Gastrocnemius medialis (tissue), 4 donors: ENCODE data around the gene GNAS-AS1. TPM values are rescaled to one million over a fixed set of nuclear protein-coding genes. Genes with fewer than 3 reads are reported as not detected.

Experiments
- ATAC-seq, 2 donors: fragments of 150-250 bp; one replicate each; pipeline ENCODE4 v1.9.1; 2016
- DNase-seq, 2 donors: peaks; one replicate each; pipeline ENCODE4 v3.0.0-alpha.2; 2019
- H3K27ac ChIP-seq, 4 donors: fragments of 200-600 bp; sonication (generic); 1 replicate in 1 of 4; 2 replicates in 3 of 4; pipeline ENCODE4 v1.5.1; 2016 to 2018; ENCODE audit warnings: mild to moderate bottlenecking in 2 of 4, moderate library complexity in 1 of 4
- H3K27me3 ChIP-seq, 3 donors: fragments of 200-600 bp; sonication (generic) in 2 of 3; 1 replicate in 1 of 3; 2 replicates in 2 of 3; pipeline versions ENCODE4 v1.5.1 to v1.6.0; 2016 to 2019; ENCODE audit warnings: mild to moderate bottlenecking in 1 of 3, moderate library complexity in 1 of 3
- H3K36me3 ChIP-seq, 2 donors: fragments of 200-600 bp; sonication (generic) in 1 of 2; one replicate each; pipeline ENCODE4 v1.5.1; 2017 to 2018
- H3K4me1 ChIP-seq, 2 donors: fragments of 200-600 bp; sonication (generic) in 1 of 2; one replicate each; pipeline ENCODE4 v1.5.1; 2016 to 2017; ENCODE audit warnings: mild to moderate bottlenecking in 2 of 2
- H3K4me3 ChIP-seq, 4 donors: fragments of 200-600 bp; sonication (generic) in 3 of 4; 1 replicate in 1 of 4; 2 replicates in 3 of 4; pipeline ENCODE4 v1.5.1; 2016 to 2019; ENCODE audit warnings: mild to moderate bottlenecking in 2 of 4
- H3K9me3 ChIP-seq, 3 donors: fragments of 200-600 bp; sonication (generic) in 2 of 3; 1 replicate in 1 of 3; 2 replicates in 2 of 3; pipeline ENCODE4 v1.5.1; 2016 to 2019
- CTCF ChIP-seq, 5 experiments: fragments of 450-650 bp in 3 of 5; fragments of 200-600 bp in 2 of 5; sonication (generic) in 2 of 5; IDR thresholded peaks in 4 of 5; conservative IDR thresholded peaks in 1 of 5; 1 replicate in 4 of 5; 2 replicates in 1 of 5; pipeline ENCODE4 v1.5.1; 2016 to 2019; ENCODE audit warnings: antibody characterized with exemption in 5 of 5, mild to moderate bottlenecking in 3 of 5, moderate library complexity in 3 of 5
- POLR2A ChIP-seq, 2 donors: fragments of 450-650 bp; IDR thresholded peaks; one replicate each; pipeline ENCODE4 v1.6.1; 2017; ENCODE audit warnings: antibody characterized with exemption in 2 of 2, mild to moderate bottlenecking in 2 of 2, moderate library complexity in 2 of 2
- in situ Hi-C, 4 donors: fragments of 200-750 bp; cut with MboI; loops; one replicate each; pipeline versions ENCODE4 v1.15.0 to v1.8.0; 2017; ENCODE audit warnings: low sequenced_read_pairs in 4 of 4
- intact Hi-C: fragments of 100-400 bp; cut with DNase I; formaldehyde crosslinking; loops from one replicate; pipeline ENCODE4 v1.15.1; 2023; ENCODE audit warnings: low total_unique reads
- total RNA-seq, 4 donors: library from RNA; depleted of rRNA; stranded (reverse); fragments of >200 nt; gene quantifications; one replicate each; pipeline versions ENCODE4 v1.1.0 to v1.2.3, GENCODE V29; 2016

The GNAS-AS1 gene
- total RNA-seq, 4 donors from 2014 or later, result not detected

GRCh38 chr20:58897488-58897887, 46.8 kb upstream of the GNAS-AS1 start:
- no peaks in the 10 kb centered on the region for H3K9me3 ChIP-seq
- peak overlapping the region; percentile 45 to 100 (median 100) for H3K27ac ChIP-seq
- intact Hi-C loops, result loop anchor here (10.0 kb wide), 3 partner anchors 493 to 1503 kb away; partner anchors contain the start of genes PMEPA1 and RBM38
- H3K4me3 ChIP-seq, result no peak overlapping the region
- H3K27me3 ChIP-seq, result no peaks in the 10 kb centered on the region
- TF ChIP-seq POLR2A (IDR thresholded peaks at IDR 0.05) (no peak), CTCF (IDR thresholded peaks at IDR 0.05 in 4 of 5, conservative IDR thresholded peaks at IDR 0.05 in 1 of 5) (no peak)
- DNase-seq, result no peak
- H3K4me1 ChIP-seq, result peaks cover 92 to 95% of the 10 kb centered on the region in 2 donors
- no peak for ATAC-seq
- in situ Hi-C loops, result loop anchor here in 1 of 4 donors (25.0 kb wide), 1 partner anchor 90 kb away; the partner anchor contains the start of gene NELFCD
- H3K36me3 ChIP-seq, result no peaks in the 10 kb centered on the region

- Histone ChIP-seq H3K4me3 (no peak overlapping the region), H3K27me3 (no peaks in the 10 kb centered on the region), H3K36me3 (no peaks in the 10 kb centered on the region), H3K9me3 (no peaks in the 10 kb centered on the region), H3K27ac (peak overlapping the region; percentile 99 to 100 (median 100)), H3K4me1 (peaks cover 86 to 89% of the 10 kb centered on the region in 2 donors)
- DNase-seq (no peak), ATAC-seq (no peak)
- intact Hi-C loops, result loop anchor here (10.0 kb wide), 3 partner anchors 492 to 1502 kb away; partner anchors contain the start of genes PMEPA1 and RBM38
- TF ChIP-seq CTCF (IDR thresholded peaks at IDR 0.05 in 4 of 5, conservative IDR thresholded peaks at IDR 0.05 in 1 of 5) (no peak), POLR2A (IDR thresholded peaks at IDR 0.05) (no peak)
- in situ Hi-C loops, result loop anchor here in 1 of 4 donors (25.0 kb wide), 1 partner anchor 90 kb away; the partner anchor contains the start of gene NELFCD
Measured at GRCh38 chr20:58896820-58897219, 46.1 kb upstream of the GNAS-AS1 start.

GRCh38 chr20:58895448-58896180, 44.9 kb upstream of the GNAS-AS1 start:
- H3K36me3 ChIP-seq, result no peaks in the 10 kb centered on the region
- no peaks in the 10 kb centered on the region for H3K27me3 ChIP-seq
- TF ChIP-seq POLR2A (IDR thresholded peaks at IDR 0.05) (no peak), CTCF (IDR thresholded peaks at IDR 0.05 in 4 of 5, conservative IDR thresholded peaks at IDR 0.05 in 1 of 5) (no peak)
- intact Hi-C loops (loop anchor here (10.0 kb wide), 3 partner anchors 491 to 1501 kb away; partner anchors contain the start of genes PMEPA1 and RBM38), in situ Hi-C loops (loop anchor here in 1 of 4 donors (25.0 kb wide), 1 partner anchor 92 kb away; the partner anchor contains the start of gene NELFCD)
- H3K9me3 ChIP-seq, result no peaks in the 10 kb centered on the region
- ATAC-seq, result no peak
- H3K4me1 ChIP-seq, result peaks cover 74 to 77% of the 10 kb centered on the region in 2 donors
- peak in 1 of 2 donors; percentile 42 for DNase-seq
- H3K27ac ChIP-seq, result peak overlapping the region; percentile 99 to 100 (median 100)
- H3K4me3 ChIP-seq, result peak overlapping the region; percentile 17 to 34 (median 22)

- Histone ChIP-seq H3K27ac (peak overlapping the region; percentile 99 to 100 (median 100)), H3K9me3 (no peaks in the 10 kb centered on the region), H3K4me3 (peak overlapping the region in 3 of 4 donors; percentile 19 to 34 (median 25)), H3K27me3 (no peaks in the 10 kb centered on the region), H3K4me1 (peaks cover 67 to 69% of the 10 kb centered on the region in 2 donors), H3K36me3 (no peaks in the 10 kb centered on the region)
- in situ Hi-C loops, result loop anchor here in 1 of 4 donors (25.0 kb wide), 1 partner anchor 92 kb away; the partner anchor contains the start of gene NELFCD
- intact Hi-C loops, result loop anchor here (5.0 to 10.0 kb wide), 4 partner anchors 490 to 1500 kb away; partner anchors contain the start of genes FAM217B, PMEPA1, PPP1R3D and RBM38
- TF ChIP-seq CTCF (IDR thresholded peaks at IDR 0.05 in 4 of 5, conservative IDR thresholded peaks at IDR 0.05 in 1 of 5), result no peak
- TF ChIP-seq POLR2A (IDR thresholded peaks at IDR 0.05), result no peak
- no peak for DNase-seq
- ATAC-seq, result no peak
Measured at GRCh38 chr20:58894652-58895447, 44.1 kb upstream of the GNAS-AS1 start.
